ENCODE results near the gene RSPH1.

DNA sequence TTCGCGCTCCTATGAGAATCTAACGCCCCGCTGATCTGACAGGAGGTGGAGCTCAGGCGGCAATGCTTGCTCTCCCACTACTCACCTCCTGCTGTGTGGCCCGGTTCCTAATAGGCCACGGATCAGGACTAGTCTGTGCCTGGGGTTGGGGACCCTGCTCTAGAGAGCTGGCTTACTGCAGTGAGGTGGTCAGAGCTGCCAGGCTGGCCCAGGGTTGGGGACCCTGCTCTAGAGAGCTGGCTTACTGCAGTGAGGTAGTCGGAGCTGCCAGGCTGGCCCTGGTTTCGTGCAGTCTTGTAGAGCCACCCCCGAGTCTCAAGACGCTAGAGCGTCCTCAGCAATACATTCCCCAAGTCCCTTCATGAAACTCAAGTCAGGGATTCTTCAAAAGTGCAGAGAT lies 45.1 kb upstream of the RSPH1 start:
- TF ChIP-seq, protein P1, sequence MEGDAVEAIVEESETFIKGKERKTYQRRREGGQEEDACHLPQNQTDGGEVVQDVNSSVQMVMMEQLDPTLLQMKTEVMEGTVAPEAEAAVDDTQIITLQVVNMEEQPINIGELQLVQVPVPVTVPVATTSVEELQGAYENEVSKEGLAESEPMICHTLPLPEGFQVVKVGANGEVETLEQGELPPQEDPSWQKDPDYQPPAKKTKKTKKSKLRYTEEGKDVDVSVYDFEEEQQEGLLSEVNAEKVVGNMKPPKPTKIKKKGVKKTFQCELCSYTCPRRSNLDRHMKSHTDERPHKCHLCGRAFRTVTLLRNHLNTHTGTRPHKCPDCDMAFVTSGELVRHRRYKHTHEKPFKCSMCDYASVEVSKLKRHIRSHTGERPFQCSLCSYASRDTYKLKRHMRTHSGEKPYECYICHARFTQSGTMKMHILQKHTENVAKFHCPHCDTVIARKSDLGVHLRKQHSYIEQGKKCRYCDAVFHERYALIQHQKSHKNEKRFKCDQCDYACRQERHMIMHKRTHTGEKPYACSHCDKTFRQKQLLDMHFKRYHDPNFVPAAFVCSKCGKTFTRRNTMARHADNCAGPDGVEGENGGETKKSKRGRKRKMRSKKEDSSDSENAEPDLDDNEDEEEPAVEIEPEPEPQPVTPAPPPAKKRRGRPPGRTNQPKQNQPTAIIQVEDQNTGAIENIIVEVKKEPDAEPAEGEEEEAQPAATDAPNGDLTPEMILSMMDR (conservative IDR thresholded peaks at IDR 0.05; ENCODE audit: low read depth, low read length) = no peak
- TF ChIP-seq EZH2phosphoT487 (IDR thresholded peaks at IDR 0.05; ENCODE audit: borderline replicate concordance, low read length) = no peak
- no peak for TF ChIP-seq EZH2 (IDR thresholded peaks at IDR 0.05; ENCODE audit: low read length, unreplicated experiment)
